Tibial nerve (tissue), 4 donors: ENCODE data around the gene XRN2.

Experiments used
- CTCF ChIP-seq, 5 experiments: fragments of 200-600 bp in 3 of 5; fragments of 450-650 bp in 2 of 5; sonication (generic) in 3 of 5; IDR thresholded peaks; one replicate each; pipeline ENCODE4 v1.5.1; 2016 to 2019; ENCODE audit warnings: antibody characterized with exemption in 5 of 5, mild to moderate bottlenecking in 3 of 5, moderate library complexity in 2 of 5
- EP300 ChIP-seq, 2 donors: sonication (generic); formaldehyde crosslinking; IDR thresholded peaks; one replicate each; pipeline ENCODE4 v1.6.1; 2017; ENCODE audit warnings: antibody characterized with exemption in 2 of 2, mild to moderate bottlenecking in 1 of 2
- POLR2A ChIP-seq, 2 donors: fragments of 450-650 bp; IDR thresholded peaks; one replicate each; pipeline ENCODE4 v1.6.1; 2017; ENCODE audit warnings: antibody characterized with exemption in 2 of 2, mild to moderate bottlenecking in 2 of 2, moderate library complexity in 2 of 2

- no peak for TF ChIP-seq CTCF (IDR thresholded peaks at IDR 0.05)
- no peak for TF ChIP-seq POLR2A (IDR thresholded peaks at IDR 0.05)
- no peak for TF ChIP-seq EP300 (IDR thresholded peaks at IDR 0.05)
Observed at GRCh38 chr20:21357844-21358243, 54.7 kb downstream of the XRN2 start.
